ENCODE results near the gene MOSPD2. TPM values are rescaled to one million over a fixed set of nuclear protein-coding genes. Genes with fewer than 3 reads are reported as not detected.

Gene MOSPD2
- total RNA-seq: 8.9 and 11.5 TPM in 2 replicates

GRCh38 chrX:14872851-14873675 lies at the start of gene MOSPD2, which contains the start of gene FANCB:
Gene MOSPD2, plus strand, starts transcription at chrX:14873421. Its CDS starts 108 bp downstream, at chrX:14873529.
Gene FANCB, minus strand, starts transcription at chrX:14873069. Its CDS starts 7,559 bp downstream, at chrX:14865510.

Other genes with a start within 250 kb of the MOSPD2 start
- gene FANCB, start 352 bp upstream of the MOSPD2 start, total RNA-seq: 2.9 and 4.1 TPM in 2 replicates

Data from mammary microvascular endothelial cell (primary cell).